Neuron (in vitro differentiated cells): Measurements from ENCODE around the gene SRGAP3.

Experiments
- H2AFZ ChIP-seq: one replicate; pipeline ENCODE4 v1.6.1; 2013; ENCODE audit warnings: low read depth, mild to moderate bottlenecking, inconsistent platforms, low read length, moderate library complexity
- H3K27me3 ChIP-seq: one replicate; pipeline ENCODE4 v1.6.1; 2013; ENCODE audit warnings: low read length; ENCODE audit not compliant: insufficient read depth
- H3K36me3 ChIP-seq: one replicate; pipeline ENCODE4 v1.6.1; 2013; ENCODE audit warnings: low read length; ENCODE audit not compliant: insufficient read depth
- H3K4me1 ChIP-seq: one replicate; pipeline ENCODE4 v1.6.1; 2013; ENCODE audit warnings: low read length; ENCODE audit not compliant: insufficient read depth
- H3K4me3 ChIP-seq: 2 replicates; pipeline ENCODE4 v1.5.1; 2013; ENCODE audit warnings: mild to moderate bottlenecking, low read length, moderate library complexity
- H3K9me3 ChIP-seq: one replicate; pipeline ENCODE4 v1.6.1; 2013; ENCODE audit warnings: low read length

Gene SRGAP3

DNA sequence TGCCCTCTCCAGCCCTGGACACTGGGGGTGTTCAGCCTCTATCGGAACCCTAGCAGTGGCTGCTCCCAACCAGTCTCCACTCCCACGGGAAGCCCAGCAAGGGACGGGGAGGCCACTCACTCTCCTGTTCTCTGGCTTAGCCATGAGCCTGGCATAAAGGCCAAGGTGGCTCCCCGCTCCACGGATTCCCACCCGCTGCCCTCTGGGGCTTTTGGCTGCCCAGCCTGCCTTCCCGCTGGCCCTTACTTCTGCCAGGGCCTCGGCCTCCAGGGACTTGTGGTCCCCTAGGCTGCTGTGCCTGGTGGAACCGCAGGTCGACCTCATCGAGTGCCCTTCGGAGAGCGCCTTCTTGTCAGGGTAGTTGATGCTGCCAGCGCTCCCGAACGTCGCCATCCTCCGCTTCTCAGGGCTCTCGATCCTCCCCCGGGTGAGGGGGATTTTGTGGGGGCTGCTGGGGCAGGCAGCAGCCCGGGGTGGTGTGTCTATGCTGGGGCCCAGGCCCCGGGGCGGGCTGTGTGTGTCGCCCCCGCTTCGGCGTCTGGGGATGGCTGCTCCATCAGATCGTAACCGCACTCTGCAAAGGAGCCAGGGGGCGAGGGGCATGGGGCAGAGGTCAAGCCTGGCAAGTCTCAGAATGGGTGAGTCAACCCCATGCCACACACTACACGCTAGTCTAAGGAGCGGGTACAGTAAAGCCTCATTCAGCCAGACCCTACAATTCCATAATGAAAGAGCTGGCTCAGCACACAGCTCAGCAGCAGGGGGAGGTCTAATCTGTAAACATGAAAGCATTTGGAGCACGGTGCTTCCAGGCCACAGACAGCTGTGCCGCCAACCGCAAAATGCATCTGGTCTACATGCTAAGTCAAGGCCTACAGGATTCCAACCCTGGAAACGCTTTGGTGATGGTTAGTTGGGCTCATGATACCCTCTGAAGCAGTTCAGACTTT, 258.9 kb downstream of the SRGAP3 start:
- Histone ChIP-seq H3K27me3 (no peaks in the 10 kb centered on the region), H3K4me3 (no peak overlapping the region), H2AFZ (no peak overlapping the region), H3K36me3 (peaks cover 70% of the 10 kb centered on the region), H3K4me1 (peaks cover 12% of the 10 kb centered on the region), H3K9me3 (peaks cover 2% of the 10 kb centered on the region)

- H3K4me3 ChIP-seq = no peak overlapping the region
- no peaks in the 10 kb centered on the region for H3K27me3 ChIP-seq
- peaks cover 68% of the 10 kb centered on the region for H3K36me3 ChIP-seq
- no peak overlapping the region for H2AFZ ChIP-seq
- peaks cover 12% of the 10 kb centered on the region for H3K4me1 ChIP-seq
- peaks cover 2% of the 10 kb centered on the region for H3K9me3 ChIP-seq
Measured at GRCh38 chr3:8988791-8989558, 260.5 kb downstream of the SRGAP3 start.

GRCh38 chr3:8988384-8988655, 261.1 kb downstream of the SRGAP3 start:
- H3K4me1 ChIP-seq = peaks cover 12% of the 10 kb centered on the region
- H3K36me3 ChIP-seq = peaks cover 63% of the 10 kb centered on the region
- no peak overlapping the region for H2AFZ ChIP-seq
- no peaks in the 10 kb centered on the region for H3K9me3 ChIP-seq
- H3K27me3 ChIP-seq = no peaks in the 10 kb centered on the region
- no peak overlapping the region for H3K4me3 ChIP-seq

DNA sequence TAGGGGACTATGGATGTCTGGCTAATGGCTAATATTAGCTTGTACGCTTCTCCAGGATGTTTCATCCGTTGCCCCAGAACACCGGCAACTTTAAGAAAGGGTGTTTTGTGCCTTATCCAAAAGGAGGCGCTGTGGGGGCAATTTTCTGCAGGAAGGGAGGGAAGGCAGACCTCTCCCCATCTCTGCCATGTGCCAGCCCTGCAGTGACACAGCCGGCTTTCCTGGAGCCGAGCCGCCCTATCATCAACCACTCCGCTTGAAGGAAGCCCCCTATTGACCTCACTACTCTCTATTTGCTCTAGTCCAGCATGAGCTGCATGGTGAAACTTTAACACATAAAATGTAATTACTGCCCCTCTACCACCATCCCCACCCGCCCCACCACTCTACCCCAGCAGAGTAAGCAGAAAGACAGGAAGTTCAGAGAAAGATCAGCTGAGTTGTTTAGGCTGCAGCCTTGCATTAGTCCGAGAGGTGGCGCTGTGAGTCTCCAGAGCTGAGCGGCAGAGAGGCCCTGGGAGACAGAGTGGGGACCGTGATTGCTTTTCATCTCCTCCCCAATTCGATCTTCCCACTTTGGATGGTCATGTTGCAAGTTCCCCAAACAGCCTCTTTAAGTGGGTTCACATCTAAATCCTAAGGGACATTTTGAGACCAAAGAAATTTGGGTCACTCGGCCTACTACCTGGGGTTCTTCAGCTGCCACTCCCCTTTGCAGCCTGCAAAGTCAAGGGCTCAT, 261.6 kb downstream of the SRGAP3 start:
- Histone ChIP-seq H3K27me3 (no peaks in the 10 kb centered on the region), H3K36me3 (peaks cover 62% of the 10 kb centered on the region), H3K4me3 (no peak overlapping the region), H3K9me3 (no peaks in the 10 kb centered on the region), H2AFZ (no peak overlapping the region), H3K4me1 (peaks cover 12% of the 10 kb centered on the region)

- Histone ChIP-seq H3K9me3 (no peaks in the 10 kb centered on the region), H3K4me3 (no peak overlapping the region), H3K27me3 (no peaks in the 10 kb centered on the region), H2AFZ (no peak overlapping the region), H3K36me3 (peaks cover 58% of the 10 kb centered on the region), H3K4me1 (peaks cover 12% of the 10 kb centered on the region)
Measured at GRCh38 chr3:8987226-8987625, 262.2 kb downstream of the SRGAP3 start.

DNA sequence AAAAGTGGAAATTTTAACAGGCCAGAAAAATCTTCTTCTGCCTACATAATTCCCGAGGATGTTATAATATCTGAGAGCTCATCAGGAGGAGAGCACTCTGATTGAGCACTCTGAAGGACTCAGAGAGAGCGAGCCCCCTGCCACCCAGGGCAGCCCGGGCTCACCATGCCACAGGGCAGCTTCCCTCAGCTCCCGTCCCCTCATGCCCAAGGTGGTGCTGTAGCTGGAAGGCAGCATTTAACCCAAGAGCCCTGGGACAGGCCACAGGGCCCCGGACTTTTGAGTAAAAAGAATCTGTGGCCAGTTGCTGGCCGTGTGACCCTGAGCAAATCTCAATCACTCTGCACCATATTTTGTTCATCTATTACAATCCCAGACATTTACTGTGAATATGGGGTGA, 262.7 kb downstream of the SRGAP3 start:
- Histone ChIP-seq H3K27me3 (no peaks in the 10 kb centered on the region), H3K36me3 (peaks cover 53% of the 10 kb centered on the region), H2AFZ (no peak overlapping the region), H3K4me1 (peaks cover 13% of the 10 kb centered on the region), H3K4me3 (no peak overlapping the region), H3K9me3 (no peaks in the 10 kb centered on the region)

DNA sequence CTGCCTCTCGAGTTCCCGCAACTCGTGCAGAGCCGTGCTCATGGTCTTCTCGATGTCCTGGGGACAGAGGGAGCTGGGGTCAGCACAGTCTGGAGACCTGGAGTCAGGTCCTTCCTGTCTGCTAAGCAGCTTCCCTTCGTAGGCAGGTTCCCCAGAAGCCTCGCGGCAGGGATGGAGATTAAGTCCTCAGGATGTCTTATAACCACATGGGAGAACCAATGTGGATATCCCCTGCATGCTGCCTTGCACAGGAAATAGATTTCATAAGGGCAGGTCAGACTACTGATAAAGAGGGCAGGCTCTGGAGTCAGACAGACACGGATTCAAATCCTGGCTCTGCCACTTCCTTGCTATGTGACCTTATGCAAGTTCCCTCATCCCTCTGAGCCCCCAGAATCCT, 263.6 kb downstream of the SRGAP3 start:
- H3K4me3 ChIP-seq = no peak overlapping the region
- no peaks in the 10 kb centered on the region for H3K9me3 ChIP-seq
- H3K36me3 ChIP-seq = peaks cover 45% of the 10 kb centered on the region
- H2AFZ ChIP-seq = no peak overlapping the region
- H3K27me3 ChIP-seq = no peaks in the 10 kb centered on the region
- peaks cover 15% of the 10 kb centered on the region for H3K4me1 ChIP-seq

DNA sequence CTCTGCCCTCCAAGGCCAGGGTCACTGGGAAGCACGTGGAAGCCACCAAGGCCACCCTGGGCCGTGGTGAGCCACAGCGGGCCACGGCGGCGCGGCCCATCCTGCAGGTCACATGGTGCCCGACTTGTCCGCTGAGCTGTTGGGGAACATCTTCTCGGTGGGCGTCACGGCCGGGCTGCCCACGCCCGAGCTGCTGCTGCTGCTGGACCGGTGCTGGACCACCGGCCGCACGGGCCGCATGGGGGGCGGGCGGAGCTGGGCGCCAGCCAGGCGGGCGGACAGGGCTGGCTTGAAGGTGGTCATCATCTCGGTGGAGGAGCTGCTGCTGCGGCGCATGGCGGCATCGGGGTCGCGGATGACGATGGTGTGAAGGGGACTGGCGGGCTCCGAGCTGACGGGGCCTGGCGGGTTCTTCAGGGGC, 264.0 kb downstream of the SRGAP3 start:
- H3K36me3 ChIP-seq = peaks cover 40% of the 10 kb centered on the region
- H3K9me3 ChIP-seq = no peaks in the 10 kb centered on the region
- H3K27me3 ChIP-seq = no peaks in the 10 kb centered on the region
- no peak overlapping the region for H2AFZ ChIP-seq
- H3K4me3 ChIP-seq = no peak overlapping the region
- peaks cover 15% of the 10 kb centered on the region for H3K4me1 ChIP-seq

DNA sequence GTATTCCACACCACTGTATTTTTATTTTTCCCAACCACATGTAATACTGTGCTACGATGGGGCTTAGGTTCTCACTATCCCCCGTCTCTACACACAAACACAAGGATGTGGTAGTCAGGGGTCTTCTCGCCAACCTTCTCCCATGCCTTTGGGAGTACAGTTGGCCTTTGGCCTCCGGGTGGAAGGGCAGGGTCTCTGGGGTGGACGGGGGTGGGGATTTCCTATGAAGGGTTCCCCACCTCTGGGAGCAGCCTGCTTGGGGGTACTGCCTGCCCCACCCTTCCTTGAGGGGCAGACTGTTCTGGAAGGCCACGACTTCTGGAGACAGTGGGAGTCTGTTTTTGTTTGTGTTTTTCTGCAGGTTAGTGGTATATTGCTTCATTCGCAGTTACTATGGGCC, 264.9 kb downstream of the SRGAP3 start:
- no peak overlapping the region for H3K4me3 ChIP-seq
- H3K36me3 ChIP-seq = peaks cover 33% of the 10 kb centered on the region
- no peak overlapping the region for H2AFZ ChIP-seq
- peaks cover 15% of the 10 kb centered on the region for H3K4me1 ChIP-seq
- H3K9me3 ChIP-seq = no peaks in the 10 kb centered on the region
- no peaks in the 10 kb centered on the region for H3K27me3 ChIP-seq

- Histone ChIP-seq H3K4me1 (peaks cover 15% of the 10 kb centered on the region), H3K4me3 (no peak overlapping the region), H3K9me3 (no peaks in the 10 kb centered on the region), H3K36me3 (peaks cover 33% of the 10 kb centered on the region), H3K27me3 (no peaks in the 10 kb centered on the region), H2AFZ (no peak overlapping the region)
Measured at GRCh38 chr3:8984081-8984480, 265.4 kb downstream of the SRGAP3 start.

DNA sequence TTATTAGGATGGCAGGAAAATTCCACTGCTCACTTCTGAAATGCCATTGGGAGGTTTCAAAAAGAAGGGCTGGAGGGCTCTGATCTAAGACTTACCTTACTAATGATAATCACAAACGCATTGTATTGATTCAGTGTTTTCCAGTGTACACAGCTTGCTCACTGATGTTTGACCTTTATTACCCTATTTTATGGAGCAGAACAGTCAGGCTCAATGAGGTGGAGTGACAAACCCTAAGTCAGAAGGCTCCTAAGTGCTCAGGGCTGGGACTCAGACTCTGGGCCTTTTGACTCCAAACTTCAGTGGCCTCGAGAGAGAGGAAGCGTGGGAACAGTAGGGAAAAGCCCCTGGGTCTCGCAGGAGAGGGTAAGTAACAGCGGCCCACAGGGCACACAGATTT, 265.9 kb downstream of the SRGAP3 start:
- Histone ChIP-seq H3K36me3 (peaks cover 33% of the 10 kb centered on the region), H3K4me1 (peaks cover 10% of the 10 kb centered on the region), H3K9me3 (no peaks in the 10 kb centered on the region), H3K4me3 (no peak overlapping the region), H3K27me3 (no peaks in the 10 kb centered on the region), H2AFZ (no peak overlapping the region)

GRCh38 chr3:8983026-8983425, 266.4 kb downstream of the SRGAP3 start:
- H3K36me3 ChIP-seq = peaks cover 33% of the 10 kb centered on the region
- H3K4me3 ChIP-seq = no peak overlapping the region
- no peak overlapping the region for H2AFZ ChIP-seq
- no peaks in the 10 kb centered on the region for H3K9me3 ChIP-seq
- no peaks in the 10 kb centered on the region for H3K27me3 ChIP-seq
- peaks cover 4% of the 10 kb centered on the region for H3K4me1 ChIP-seq

DNA sequence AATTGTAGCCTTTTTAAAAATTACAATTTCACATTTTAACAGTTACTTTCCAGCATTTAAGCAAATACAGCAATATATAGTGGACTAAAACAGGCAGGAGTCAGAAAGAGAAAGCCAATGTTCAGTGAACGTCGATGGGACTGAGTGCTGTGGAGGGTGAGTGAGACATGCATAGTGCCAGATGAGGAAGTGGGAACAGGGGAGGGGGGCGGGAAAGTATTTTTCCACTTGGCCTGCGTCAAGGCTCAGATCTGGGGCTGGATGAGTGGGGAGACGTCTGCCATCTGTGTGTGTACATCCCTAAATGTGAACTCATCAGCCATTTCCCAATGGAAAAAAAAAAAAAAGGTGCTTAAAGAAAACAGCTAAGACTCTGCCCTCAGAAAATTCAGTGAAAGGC, 266.9 kb downstream of the SRGAP3 start:
- Histone ChIP-seq H3K27me3 (no peaks in the 10 kb centered on the region), H3K4me3 (no peak overlapping the region), H3K36me3 (peaks cover 31% of the 10 kb centered on the region), H3K4me1 (peaks cover 3% of the 10 kb centered on the region), H3K9me3 (no peaks in the 10 kb centered on the region), H2AFZ (no peak overlapping the region)
